ENCODE results near the gene ARHGAP24.
"Not testable (repeated sequence)": the region's sequence is repeated elsewhere in the genome, so short reads cannot be mapped to it uniquely, and the experiment has no call there.

ARHGAP24 gene

DNA sequence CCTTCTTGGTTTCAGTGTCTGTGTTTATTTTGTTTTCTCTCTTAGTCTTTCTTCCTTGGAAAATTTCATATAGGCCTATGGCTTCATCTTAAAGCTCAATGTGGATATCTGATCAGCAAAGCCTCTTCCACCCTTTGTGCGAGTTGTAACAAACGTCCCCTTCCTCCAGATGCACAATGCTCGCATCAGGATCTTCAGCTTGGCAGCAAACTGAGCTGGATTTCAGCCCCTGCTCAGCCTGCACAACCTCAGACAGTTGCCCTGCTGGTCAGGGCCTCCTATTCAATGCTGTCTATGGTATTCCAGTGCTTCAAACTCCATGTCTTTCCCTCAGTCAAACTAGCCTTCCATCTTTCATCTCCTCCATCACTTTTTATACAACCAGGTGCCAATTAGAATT lies 309.4 kb downstream of the ARHGAP24 start:
- no peak for DNase-seq

DNA sequence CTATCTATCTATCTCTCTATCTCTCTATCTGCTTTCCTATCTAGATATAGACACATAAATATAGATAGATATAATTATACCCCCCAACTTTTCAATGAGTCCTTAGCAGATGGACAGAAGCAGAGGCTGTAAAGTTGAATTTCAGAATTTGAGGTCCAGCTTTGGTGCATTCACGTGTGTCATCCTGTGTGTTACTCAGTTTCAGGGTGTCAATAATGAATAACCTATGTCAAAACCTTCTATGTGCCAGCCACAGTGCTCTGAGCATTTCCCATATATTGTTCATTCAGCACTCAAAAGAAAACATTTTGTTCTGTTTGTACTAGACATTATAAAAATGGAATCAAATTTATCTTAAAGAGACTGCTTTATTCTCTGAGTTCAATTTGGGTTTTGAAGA lies 310.0 kb downstream of the ARHGAP24 start:
- DNase-seq: no peak

DNA sequence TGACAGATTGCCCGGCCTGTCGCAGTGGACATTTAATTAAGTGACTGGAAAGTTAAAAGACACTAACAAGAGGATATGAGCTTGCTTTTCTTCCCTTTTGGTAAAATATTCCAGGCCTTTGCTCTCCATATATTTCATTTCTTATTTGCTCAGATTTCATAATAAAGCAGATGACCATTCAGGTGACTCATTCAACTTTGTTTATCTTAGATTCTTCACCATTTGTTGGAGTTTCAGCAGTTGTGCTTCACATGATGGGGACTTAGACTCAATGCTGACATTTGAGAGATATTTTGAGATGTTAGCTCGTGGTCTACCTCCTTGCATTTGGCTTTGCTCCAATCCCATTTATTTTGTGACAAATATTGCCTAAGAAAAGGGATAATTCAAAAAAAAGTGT lies 312.2 kb downstream of the ARHGAP24 start:
- peak; percentile 10 for DNase-seq

DNA sequence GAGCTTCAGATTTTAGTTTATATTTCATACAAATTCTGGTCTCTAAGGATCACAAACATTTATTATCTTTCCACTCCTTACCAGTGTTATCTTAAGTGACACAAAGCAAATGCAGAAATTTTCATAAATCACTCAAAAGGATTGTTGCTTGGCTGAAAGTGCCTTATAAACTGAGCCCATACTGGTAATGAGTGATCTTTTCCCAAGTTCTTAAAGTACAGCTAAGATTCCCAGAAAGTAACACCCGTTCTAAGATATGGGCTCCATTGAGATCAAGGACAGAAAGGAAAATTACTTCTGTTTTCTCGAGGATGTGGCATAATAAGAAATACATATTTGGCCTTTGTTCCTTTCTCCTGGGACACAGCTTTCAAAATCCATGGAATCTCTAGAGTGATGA lies 313.7 kb downstream of the ARHGAP24 start:
- no peak for DNase-seq

DNA sequence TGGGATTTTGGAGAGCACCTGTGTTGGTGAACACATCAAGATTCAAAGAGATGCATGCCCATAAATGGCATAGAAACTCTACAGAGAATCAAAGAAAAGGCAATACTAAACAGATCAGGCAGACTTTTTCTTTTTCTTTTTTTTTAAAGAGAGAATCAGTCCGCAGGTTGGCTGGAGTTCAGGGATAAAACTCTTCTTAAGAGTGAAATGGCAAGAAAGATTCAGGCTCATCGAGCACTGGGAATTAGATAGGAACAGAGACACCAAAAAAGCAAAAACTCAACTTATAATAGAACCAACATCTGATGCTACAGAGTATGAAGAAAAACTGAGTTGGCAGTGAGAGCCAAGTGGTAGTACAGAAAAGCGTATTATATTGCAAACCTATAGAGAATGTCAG lies 314.3 kb downstream of the ARHGAP24 start:
- no peak for DNase-seq

DNA sequence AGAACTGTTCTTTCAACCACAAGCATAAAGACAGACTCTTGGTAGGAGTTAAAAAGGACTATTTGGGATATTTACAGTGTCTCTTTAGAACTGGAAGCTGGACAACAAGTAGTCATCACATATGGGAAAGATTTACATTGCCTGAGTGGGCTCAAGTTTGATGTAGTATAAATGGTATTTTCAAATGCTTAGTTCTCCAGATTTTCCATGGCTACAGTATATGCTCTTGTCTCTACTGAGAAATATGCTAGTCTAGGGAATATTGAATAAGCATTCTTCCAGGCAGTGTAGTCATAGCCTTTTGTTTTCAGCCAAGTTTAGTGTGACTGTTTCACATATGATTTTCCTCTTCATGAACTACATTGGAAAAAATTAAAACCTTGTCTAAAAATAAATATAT lies 315.6 kb downstream of the ARHGAP24 start:
- DNase-seq: no peak

DNA sequence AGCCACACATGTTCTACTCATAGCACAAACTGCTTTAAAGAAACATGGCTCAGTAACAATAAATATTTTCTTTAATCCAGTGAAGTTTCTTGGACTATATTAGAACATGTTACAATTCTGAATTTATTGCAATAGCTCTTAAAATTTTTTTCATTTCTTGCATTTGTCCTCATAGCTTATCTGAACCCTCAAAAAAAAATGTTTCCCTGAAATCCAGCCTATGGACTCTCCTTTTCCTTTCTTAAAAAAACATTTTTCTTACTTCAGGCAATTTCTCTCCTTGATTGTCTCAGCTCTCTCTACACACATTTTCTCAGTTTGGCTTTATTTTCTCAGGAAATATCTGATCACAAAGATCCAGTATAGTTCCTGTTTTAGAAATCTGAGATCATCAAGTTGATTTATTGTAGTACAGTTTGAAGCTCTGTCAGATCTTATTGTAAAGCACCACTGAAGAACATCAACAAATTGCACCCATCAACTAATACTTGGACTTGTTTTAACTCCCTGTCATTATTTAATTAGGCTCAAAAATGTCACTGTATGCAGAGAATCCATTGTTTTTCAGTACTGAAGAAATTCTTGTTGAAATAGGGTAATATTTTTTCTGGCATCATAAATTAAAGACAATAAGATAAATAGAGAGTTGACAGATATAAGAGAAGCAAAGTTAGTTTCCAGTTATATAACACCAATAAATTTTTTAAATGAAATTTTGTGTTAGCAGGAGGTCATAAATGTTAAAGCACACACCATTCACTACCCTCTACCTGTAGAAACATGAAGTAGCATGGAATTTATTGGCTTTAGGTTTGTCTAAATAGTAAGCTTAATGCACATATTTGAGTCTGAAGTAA lies 317.7 kb downstream of the ARHGAP24 start:
- DNase-seq: no peak

DNA sequence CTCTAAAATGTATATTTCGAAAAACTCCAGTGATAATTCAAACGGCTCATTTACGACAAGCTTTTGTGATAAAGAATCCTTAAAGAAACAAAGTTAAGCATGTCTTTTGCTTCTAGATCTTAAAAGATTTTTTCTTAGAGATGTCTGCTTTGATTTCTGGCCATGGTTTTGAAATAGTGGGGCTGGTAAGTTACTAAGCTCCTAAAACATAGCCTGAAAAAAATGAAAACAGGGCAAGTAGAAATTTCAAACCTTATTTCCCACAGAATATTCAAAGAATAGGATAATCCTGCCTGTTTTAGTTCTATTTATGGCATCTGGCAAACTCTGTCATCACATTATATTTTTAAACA lies 318.3 kb downstream of the ARHGAP24 start:
- no peak for DNase-seq

DNA sequence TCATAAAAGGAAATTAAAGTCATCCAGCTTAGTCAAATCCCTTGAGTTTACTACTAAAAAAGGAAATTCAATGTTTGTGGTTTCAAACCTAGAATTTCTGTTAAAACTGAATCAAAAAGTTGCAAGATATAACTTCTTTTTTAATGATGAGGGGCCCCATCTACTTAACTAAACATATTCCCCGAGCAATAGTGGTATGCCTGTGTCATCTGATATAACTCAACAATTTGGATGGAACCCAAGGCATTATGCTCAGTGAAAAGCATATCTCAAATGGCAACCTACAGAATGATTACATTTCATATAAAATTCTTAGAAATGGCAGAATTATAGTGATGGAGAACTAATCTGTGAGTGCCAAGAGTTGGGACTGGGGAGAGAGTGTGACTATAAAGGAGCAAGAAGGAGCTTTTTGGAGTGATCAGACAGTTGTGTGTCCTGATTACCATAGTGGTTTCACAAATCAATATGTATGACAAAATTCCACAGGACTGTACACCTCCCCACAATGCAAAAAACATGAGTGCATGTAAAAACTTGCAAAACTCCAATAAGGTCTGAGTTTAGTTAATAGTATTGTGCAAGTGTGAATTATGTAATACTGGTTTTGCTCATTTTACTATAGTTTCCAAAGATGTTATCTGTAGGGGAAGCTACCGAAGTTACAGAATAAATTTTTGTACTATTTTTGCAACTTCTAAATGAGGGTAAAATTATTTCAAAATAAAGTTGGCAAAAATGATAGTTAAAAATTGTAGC lies 323.2 kb downstream of the ARHGAP24 start:
- no peak for DNase-seq

DNA sequence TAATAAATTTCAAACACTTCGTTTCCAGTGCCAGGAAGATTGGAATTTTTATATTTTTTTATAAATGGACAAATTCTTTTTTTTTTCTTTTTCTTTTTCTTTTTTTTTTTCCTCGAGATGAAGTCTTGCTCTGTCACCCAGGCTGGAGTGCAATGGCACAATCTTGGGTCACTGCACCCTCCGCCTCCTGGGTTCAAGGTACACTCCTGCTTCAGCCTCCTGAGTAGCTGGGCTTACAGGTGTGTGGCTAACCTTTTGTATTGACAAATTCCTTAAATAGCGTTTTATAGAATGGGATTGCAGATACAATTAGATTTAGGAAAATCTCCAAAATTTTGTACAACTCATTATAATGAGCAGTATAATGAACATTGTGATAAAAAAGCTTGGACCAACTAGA lies 328.9 kb downstream of the ARHGAP24 start:
- no peak for DNase-seq

DNA sequence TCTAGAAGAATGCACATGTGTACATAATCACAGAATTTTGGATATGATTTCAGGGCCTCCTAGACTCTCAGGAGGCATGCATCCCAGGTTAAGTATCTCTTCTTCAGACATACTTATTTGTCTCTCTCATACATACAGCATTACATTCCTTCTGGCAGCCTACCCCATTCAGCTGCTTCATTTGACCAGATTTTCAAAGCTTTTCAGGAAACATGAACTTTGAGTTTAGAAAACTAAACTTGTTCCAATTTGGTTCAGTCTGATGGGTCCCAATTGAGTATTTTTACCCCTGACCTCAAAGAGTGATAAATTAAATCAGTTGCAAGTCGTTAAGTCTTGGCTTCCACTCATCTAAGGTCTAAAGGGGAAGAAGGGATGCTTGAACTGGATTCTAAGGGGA lies 330.9 kb downstream of the ARHGAP24 start:
- DNase-seq: no peak

DNA sequence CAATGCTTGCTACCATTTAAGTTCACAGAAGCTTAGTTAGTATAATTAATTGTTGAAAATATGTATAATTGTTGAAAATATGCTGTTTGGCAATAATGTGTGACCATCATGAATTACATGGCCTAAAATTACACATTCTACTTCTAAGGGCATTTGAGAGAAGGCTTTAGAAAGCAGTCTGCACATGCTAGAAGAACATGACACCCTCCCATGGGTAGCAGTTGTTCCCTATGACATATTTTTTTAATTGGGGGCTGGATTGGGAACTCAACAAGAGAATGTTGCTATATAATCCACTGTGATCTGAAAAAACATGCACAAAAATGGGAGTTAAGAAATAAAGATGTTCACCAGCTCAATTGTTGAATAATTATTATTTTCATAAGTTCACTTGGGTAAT lies 331.4 kb downstream of the ARHGAP24 start:
- no peak for DNase-seq

DNA sequence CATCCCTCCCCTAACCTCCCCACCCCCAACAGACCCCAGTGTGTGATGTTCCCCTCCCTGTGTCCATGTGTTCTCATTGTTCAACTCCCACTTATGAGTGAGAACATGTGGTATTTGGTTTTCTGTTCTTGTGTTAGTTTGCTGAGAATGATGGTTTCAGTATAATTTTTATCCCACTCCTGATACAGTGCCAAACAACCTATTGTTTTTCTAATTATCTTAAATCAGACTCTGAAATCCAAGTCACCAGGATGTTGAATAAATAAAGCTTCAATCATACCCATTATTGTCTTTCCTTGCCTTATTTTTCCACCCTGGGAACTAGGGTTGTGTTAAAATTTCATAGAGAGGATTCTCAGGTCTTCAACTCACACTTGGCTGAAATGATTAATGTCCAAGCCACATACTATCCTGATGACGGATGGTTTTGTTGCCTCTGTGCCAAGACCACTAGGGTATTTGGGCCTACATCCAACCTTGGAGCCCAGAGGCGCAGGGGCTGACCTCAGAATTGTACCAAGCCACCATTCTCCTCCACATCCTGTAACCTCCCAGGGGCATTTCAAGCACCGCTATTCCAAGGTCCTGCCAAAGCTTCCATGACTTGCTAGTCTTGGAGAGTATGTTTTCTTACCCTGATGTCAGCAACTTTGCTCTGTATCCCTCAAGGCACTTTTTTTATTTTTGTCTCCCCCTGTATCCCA lies 332.4 kb downstream of the ARHGAP24 start:
- peak; percentile 89 for DNase-seq

DNA sequence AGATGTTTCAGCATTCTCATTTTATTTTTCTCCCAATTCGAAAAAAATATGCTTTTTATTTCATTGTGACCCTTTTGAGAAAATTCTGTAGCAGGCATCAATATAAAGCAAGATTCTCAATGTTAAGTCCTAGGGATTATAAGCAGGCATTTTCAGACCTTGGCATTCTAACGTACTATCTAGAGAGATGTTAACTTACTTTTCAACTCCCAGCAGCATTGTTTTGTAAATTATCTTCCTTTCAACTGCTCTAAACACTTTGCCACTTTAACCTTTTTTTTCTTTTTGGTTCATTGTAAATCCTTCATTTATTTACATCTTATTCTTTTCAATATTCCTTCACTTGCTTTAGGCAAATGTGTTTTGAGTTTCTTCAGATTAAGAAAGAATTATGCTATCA lies 333.2 kb downstream of the ARHGAP24 start:
- DNase-seq: no peak

DNA sequence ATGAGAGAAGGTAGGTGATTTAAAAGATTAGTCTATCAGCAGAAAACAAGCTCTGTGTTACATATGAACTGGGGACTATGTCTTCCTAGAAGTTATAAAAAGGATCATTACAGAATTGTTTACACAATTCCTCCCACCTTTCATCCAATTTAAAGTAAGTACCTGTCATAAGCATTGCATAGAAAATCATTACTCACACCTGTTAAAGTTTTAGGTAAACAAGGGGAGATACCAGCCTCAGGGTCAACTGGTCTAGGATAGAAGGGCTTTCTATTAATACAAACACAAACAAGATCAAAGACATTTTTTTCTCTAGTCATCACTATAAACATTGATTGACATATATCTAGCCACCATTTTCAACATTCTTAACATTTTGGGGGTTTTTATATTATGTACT lies 333.9 kb downstream of the ARHGAP24 start:
- no peak for DNase-seq

DNA sequence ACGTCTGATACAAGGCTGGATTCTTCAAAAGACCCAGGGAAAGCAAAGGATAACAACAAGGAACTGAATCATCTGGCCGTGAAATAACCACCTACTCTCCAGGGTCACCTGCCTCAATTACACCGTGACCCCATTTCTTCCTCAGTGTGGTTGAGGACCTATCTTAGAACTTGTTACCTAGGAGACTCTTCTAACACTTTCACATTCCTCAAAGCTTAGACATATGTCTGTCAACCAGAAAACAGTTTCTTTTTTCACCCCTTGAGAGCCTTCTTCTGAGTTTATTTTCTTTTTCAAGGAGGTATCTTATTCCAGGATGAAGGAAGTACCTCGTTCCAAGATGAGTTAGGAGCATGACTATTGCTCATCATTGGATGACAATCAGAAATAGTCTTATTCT lies 337.8 kb downstream of the ARHGAP24 start:
- DNase-seq: peak; percentile 95

DNA sequence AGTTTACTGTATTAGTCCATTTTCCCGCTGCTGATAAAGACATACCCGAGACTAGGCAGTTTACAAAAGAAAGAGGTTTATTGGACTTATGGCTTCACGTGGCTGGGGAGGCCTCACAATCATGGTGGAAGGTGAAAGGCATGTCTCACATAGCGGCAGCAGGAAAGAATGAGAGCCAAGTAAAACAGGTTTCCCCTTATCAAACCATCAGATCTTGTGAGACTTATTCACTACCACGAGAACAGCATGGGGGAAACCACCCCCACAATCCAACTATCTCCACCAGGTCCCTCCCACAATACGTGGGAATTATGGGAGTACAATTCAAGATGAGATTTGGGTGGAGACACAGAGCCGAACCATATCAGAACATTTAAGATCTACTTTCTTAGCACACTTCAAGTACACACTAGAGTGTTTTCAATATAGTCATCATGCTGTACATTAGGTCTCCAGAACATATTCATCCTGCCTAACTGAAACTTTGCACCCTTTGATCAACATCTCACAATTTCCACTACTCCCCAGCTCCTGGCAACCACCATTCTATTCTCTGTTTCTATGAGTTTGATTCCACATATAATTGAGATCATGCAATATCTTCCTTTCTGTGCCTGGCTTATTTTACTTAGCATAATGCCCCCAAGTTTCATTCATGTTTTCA lies 341.0 kb downstream of the ARHGAP24 start:
- DNase-seq: no peak

DNA sequence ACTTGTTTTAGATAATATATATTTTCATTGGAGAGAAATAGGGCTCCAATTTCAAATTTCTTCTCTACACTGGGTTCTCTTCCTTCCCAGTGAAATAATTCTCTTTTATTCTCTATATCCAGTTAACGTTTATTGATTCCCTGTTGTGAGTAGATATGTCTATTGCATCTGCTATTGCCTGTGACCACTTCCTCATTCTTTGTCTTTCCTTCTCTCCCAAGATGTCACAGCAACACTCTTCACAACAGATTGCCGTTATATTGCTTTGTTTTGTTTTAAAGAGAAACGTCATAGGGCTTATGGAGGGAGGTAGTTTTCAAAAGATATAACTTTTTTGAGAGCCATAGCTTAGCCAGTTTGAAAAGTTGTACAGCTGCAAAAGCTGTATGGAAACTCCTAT lies 343.8 kb downstream of the ARHGAP24 start:
- no peak for DNase-seq

DNA sequence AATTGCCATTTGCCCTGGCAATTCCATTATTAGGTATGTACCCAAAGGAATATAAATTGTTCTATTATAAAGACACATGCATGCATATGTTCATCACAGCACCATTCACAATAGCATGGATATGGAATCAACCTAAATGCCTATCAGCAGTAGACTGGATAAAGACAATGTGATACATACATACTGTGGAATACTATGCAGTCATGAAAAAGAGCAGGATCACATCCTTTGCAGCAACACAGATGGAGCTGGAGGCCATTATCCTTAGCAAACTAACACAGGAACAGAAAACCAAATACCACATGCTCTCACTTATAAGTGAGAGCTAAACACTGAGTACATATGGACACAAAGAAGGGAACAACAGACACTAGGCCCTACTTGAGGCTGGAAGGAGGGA lies 345.2 kb downstream of the ARHGAP24 start:
- DNase-seq: not testable (repeated sequence)

DNA sequence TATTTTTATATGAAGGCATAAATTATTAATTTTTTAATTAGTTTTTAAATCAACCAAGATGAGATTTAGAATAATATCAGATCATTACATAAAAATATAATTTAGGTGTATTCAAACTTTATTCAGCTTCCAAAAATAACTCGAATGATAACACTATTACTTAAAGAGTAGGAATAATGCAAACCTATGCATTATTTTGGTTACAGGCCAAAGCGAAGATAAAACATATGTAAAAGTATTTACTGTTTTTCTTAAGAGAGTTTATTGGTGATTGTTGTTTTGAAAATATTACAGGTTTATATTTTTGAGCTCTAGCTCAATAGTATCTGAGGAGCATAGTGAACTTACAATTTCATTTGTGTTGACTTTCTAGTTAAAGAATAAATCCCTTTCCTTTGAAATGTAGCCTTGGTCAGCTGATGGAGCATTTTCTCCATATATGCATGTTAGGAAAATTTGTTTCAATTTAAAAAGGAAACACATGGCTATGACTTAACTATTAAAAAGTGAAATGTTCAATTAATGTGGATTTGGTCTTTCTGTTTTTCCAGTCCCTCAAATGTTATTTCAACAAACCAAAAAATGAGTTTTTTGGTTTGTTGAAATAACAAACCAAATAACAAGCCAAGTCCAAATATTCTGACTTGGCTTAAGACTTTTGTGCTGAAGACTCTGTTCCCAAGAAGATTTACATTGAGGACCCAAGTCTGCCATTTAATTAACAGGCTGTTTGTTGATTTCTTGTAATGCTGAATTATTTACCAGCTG lies 346.9 kb downstream of the ARHGAP24 start:
- DNase-seq: no peak

DNA sequence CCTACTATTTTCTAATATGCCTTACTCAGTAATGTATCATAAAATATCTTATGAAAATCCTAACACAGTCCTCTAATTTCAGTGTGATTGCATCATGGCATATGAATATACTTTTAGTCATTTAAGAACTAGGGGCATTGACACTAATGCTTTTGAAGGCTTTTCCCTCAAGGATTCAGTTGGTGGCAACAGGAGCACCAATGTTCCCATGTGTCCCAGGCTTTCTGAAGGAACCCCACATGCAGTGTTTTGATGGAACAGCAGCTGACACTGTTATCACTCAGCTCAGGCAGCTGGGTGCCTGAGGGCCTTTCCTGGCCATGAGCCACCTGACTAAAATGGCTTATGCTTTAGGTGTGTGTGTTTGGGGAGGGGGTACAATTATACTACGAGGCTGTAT lies 348.3 kb downstream of the ARHGAP24 start:
- no peak for DNase-seq

DNA sequence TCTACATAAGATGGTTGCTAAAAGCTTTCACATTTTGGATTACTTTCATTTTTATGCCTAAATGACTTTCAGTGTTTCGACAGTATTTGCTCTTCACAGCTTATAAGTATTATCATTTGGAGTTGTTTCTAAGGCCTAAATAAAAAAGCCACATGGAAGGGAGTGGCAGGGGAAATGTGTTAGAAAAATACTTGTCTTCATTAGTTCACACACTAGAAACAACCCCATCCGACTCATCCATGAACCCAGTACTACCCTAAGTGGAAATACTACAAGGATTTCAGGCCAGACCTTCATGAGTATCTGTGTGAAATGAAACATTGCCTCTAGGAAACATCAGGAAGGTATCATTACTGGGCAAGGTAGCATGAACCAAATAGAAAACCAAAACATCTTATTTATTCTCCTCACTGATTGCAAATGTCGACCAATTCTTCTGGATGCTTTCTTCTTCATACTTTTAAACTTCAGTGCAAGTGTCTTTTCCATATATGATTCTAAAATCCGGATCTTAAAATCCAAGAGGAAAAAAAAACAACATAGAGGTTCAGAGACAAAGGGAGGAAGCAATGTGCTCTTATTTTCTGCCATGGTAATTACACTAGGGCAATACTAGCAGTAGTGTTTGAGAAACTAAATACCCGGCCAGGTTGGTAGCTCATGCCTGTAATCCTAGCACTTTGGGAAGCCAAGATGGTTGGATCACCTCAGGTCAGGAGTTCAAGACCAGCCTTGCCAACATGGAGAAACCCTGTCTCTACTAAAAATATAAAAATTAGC lies 349.4 kb downstream of the ARHGAP24 start:
- no peak for DNase-seq
